ENCODE data around the gene LONP2. TPM values are rescaled to one million over a fixed set of nuclear protein-coding genes. Genes with fewer than 3 reads are reported as not detected.

LONP2 gene
- polyA plus RNA-seq, 4 donors = 18.1 to 48.3 (median 27.4) TPM

- FAIRE-seq (no peak), DNase-seq (no peak)
- Histone ChIP-seq H3K4me1 (ENCODE audit: control insufficient read depth in 3 of 3, insufficient read depth in 2 of 3, low read depth in 1 of 3, low read length in 2 of 3) (peaks cover 0 to 6% (median 0%) of the 10 kb centered on the region in 3 donors), H3K27me3 (ENCODE audit: control insufficient read depth in 3 of 3, insufficient read depth in 3 of 3, low read length in 3 of 3) (no peaks in the 10 kb centered on the region), H3K9me3 (ENCODE audit: control insufficient read depth in 2 of 2, insufficient read depth in 1 of 2, low read depth in 1 of 2, low read length in 1 of 2) (no peaks in the 10 kb centered on the region), H3K4me3 (ENCODE audit: low read depth in 1 of 3, low read length in 3 of 3) (no peak overlapping the region), H3K36me3 (ENCODE audit: control insufficient read depth in 3 of 3, insufficient read depth in 2 of 3, low read depth in 1 of 3, low read length in 3 of 3) (peaks cover 3 to 15% (median 12%) of the 10 kb centered on the region in 3 donors), H3K27ac (ENCODE audit: low read depth in 1 of 3, low read length in 2 of 3) (no peak overlapping the region)
- WGBS, 3 donors = 77 to 93% (median 91%) methylated on average over 5 of the region's 5 CpGs
These were observed 27.6 kb downstream of the LONP2 start for GRCh38 chr16:48271728-48272127.

GRCh38 chr16:48272837-48273421 is 28.8 kb downstream of the LONP2 start:
- Histone ChIP-seq H3K36me3 (ENCODE audit: control insufficient read depth in 3 of 3, insufficient read depth in 2 of 3, low read depth in 1 of 3, low read length in 3 of 3) (peaks cover 3 to 20% (median 8%) of the 10 kb centered on the region in 3 donors), H3K9me3 (ENCODE audit: control insufficient read depth in 2 of 2, insufficient read depth in 1 of 2, low read depth in 1 of 2, low read length in 1 of 2) (no peaks in the 10 kb centered on the region), H3K4me3 (ENCODE audit: low read depth in 1 of 3, low read length in 3 of 3) (no peak overlapping the region), H3K27ac (ENCODE audit: low read depth in 1 of 3, low read length in 2 of 3) (no peak overlapping the region), H3K27me3 (ENCODE audit: control insufficient read depth in 3 of 3, insufficient read depth in 3 of 3, low read length in 3 of 3) (no peaks in the 10 kb centered on the region), H3K4me1 (ENCODE audit: control insufficient read depth in 3 of 3, insufficient read depth in 2 of 3, low read depth in 1 of 3, low read length in 2 of 3) (peaks cover 0 to 11% (median 0%) of the 10 kb centered on the region in 3 donors)
- 85 to 91% (median 87%) methylated on average over 8 of the region's 8 CpGs for WGBS, 3 donors
- FAIRE-seq = no peak
- no peak for DNase-seq

- Histone ChIP-seq H3K4me1 (ENCODE audit: control insufficient read depth in 3 of 3, insufficient read depth in 2 of 3, low read depth in 1 of 3, low read length in 2 of 3) (peaks cover 0 to 11% (median 0%) of the 10 kb centered on the region in 3 donors), H3K4me3 (ENCODE audit: low read depth in 1 of 3, low read length in 3 of 3) (no peak overlapping the region), H3K9me3 (ENCODE audit: control insufficient read depth in 2 of 2, insufficient read depth in 1 of 2, low read depth in 1 of 2, low read length in 1 of 2) (no peaks in the 10 kb centered on the region), H3K27me3 (ENCODE audit: control insufficient read depth in 3 of 3, insufficient read depth in 3 of 3, low read length in 3 of 3) (no peaks in the 10 kb centered on the region), H3K27ac (ENCODE audit: low read depth in 1 of 3, low read length in 2 of 3) (no peak overlapping the region), H3K36me3 (ENCODE audit: control insufficient read depth in 3 of 3, insufficient read depth in 2 of 3, low read depth in 1 of 3, low read length in 3 of 3) (peaks cover 3 to 22% (median 8%) of the 10 kb centered on the region in 3 donors)
- DNase-seq = no peak
- FAIRE-seq = no peak
- WGBS, 3 donors = 94 to 98% (median 97%) methylated on average over 1 of the region's 1 CpG
These were observed 30.4 kb downstream of the LONP2 start for GRCh38 chr16:48274476-48274875.

- Histone ChIP-seq H3K27me3 (ENCODE audit: control insufficient read depth in 3 of 3, insufficient read depth in 3 of 3, low read length in 3 of 3) (no peaks in the 10 kb centered on the region), H3K9me3 (ENCODE audit: control insufficient read depth in 2 of 2, insufficient read depth in 1 of 2, low read depth in 1 of 2, low read length in 1 of 2) (no peaks in the 10 kb centered on the region), H3K4me3 (ENCODE audit: low read depth in 1 of 3, low read length in 3 of 3) (no peak overlapping the region), H3K36me3 (ENCODE audit: control insufficient read depth in 3 of 3, insufficient read depth in 2 of 3, low read depth in 1 of 3, low read length in 3 of 3) (peaks cover 0 to 18% (median 5%) of the 10 kb centered on the region in 3 donors), H3K4me1 (ENCODE audit: control insufficient read depth in 3 of 3, insufficient read depth in 2 of 3, low read depth in 1 of 3, low read length in 2 of 3) (peaks cover 0 to 11% (median 0%) of the 10 kb centered on the region in 3 donors), H3K27ac (ENCODE audit: low read depth in 1 of 3, low read length in 2 of 3) (peak overlapping the region in 1 of 3 donors; percentile 71)
- WGBS, 3 donors = 34 to 53% (median 48%) methylated on average over 4 of the region's 4 CpGs
- FAIRE-seq (no peak), DNase-seq (peak; percentile 59 to 82)
These were observed 32.0 kb downstream of the LONP2 start for GRCh38 chr16:48276102-48276501.

GRCh38 chr16:48277158-48277557 is 33.1 kb downstream of the LONP2 start:
- DNase-seq (peak; percentile 14 to 20), FAIRE-seq (no peak)
- 81 to 87% (median 86%) methylated on average over 5 of the region's 5 CpGs for WGBS, 3 donors
- H3K9me3 ChIP-seq (ENCODE audit: control insufficient read depth in 2 of 2, insufficient read depth in 1 of 2, low read depth in 1 of 2, low read length in 1 of 2) = no peaks in the 10 kb centered on the region
- no peak overlapping the region for H3K27ac ChIP-seq (ENCODE audit: low read depth in 1 of 3, low read length in 2 of 3)
- peaks cover 0 to 11% (median 0%) of the 10 kb centered on the region in 3 donors for H3K4me1 ChIP-seq (ENCODE audit: control insufficient read depth in 3 of 3, insufficient read depth in 2 of 3, low read depth in 1 of 3, low read length in 2 of 3)
- no peak overlapping the region for H3K4me3 ChIP-seq (ENCODE audit: low read depth in 1 of 3, low read length in 3 of 3)
- no peaks in the 10 kb centered on the region for H3K27me3 ChIP-seq (ENCODE audit: control insufficient read depth in 3 of 3, insufficient read depth in 3 of 3, low read length in 3 of 3)
- H3K36me3 ChIP-seq (ENCODE audit: control insufficient read depth in 3 of 3, insufficient read depth in 2 of 3, low read depth in 1 of 3, low read length in 3 of 3) = peaks cover 0 to 15% (median 2%) of the 10 kb centered on the region in 3 donors

- Histone ChIP-seq H3K36me3 (ENCODE audit: control insufficient read depth in 3 of 3, insufficient read depth in 2 of 3, low read depth in 1 of 3, low read length in 3 of 3) (peaks cover 0 to 12% (median 2%) of the 10 kb centered on the region in 3 donors), H3K4me1 (ENCODE audit: control insufficient read depth in 3 of 3, insufficient read depth in 2 of 3, low read depth in 1 of 3, low read length in 2 of 3) (peaks cover 0 to 11% (median 0%) of the 10 kb centered on the region in 3 donors), H3K27ac (ENCODE audit: low read depth in 1 of 3, low read length in 2 of 3) (no peak overlapping the region), H3K27me3 (ENCODE audit: control insufficient read depth in 3 of 3, insufficient read depth in 3 of 3, low read length in 3 of 3) (no peaks in the 10 kb centered on the region), H3K4me3 (ENCODE audit: low read depth in 1 of 3, low read length in 3 of 3) (no peak overlapping the region), H3K9me3 (ENCODE audit: control insufficient read depth in 2 of 2, insufficient read depth in 1 of 2, low read depth in 1 of 2, low read length in 1 of 2) (no peaks in the 10 kb centered on the region)
- FAIRE-seq (no peak), DNase-seq (no peak)
- 72 to 90% (median 85%) methylated on average over 2 of the region's 2 CpGs for WGBS, 3 donors
These were observed 35.1 kb downstream of the LONP2 start for GRCh38 chr16:48279199-48279598.

- Histone ChIP-seq H3K4me3 (ENCODE audit: low read depth in 1 of 3, low read length in 3 of 3) (no peak overlapping the region), H3K36me3 (ENCODE audit: control insufficient read depth in 3 of 3, insufficient read depth in 2 of 3, low read depth in 1 of 3, low read length in 3 of 3) (peaks cover 0 to 10% (median 0%) of the 10 kb centered on the region in 3 donors), H3K4me1 (ENCODE audit: control insufficient read depth in 3 of 3, insufficient read depth in 2 of 3, low read depth in 1 of 3, low read length in 2 of 3) (peaks cover 0 to 11% (median 0%) of the 10 kb centered on the region in 3 donors), H3K9me3 (ENCODE audit: control insufficient read depth in 2 of 2, insufficient read depth in 1 of 2, low read depth in 1 of 2, low read length in 1 of 2) (no peaks in the 10 kb centered on the region), H3K27me3 (ENCODE audit: control insufficient read depth in 3 of 3, insufficient read depth in 3 of 3, low read length in 3 of 3) (no peaks in the 10 kb centered on the region), H3K27ac (ENCODE audit: low read depth in 1 of 3, low read length in 2 of 3) (no peak overlapping the region)
- 77 to 90% (median 86%) methylated on average over 2 of the region's 2 CpGs for WGBS, 3 donors
- DNase-seq (no peak), FAIRE-seq (no peak)
These were observed 36.4 kb downstream of the LONP2 start for GRCh38 chr16:48280546-48280945.

GRCh38 chr16:48282636-48283263 is 38.6 kb downstream of the LONP2 start:
- H3K4me1 ChIP-seq (ENCODE audit: control insufficient read depth in 3 of 3, insufficient read depth in 2 of 3, low read depth in 1 of 3, low read length in 2 of 3) = no peaks in the 10 kb centered on the region
- 80 to 94% (median 80%) methylated on average over 2 of the region's 2 CpGs for WGBS, 3 donors
- no peaks in the 10 kb centered on the region for H3K27me3 ChIP-seq (ENCODE audit: control insufficient read depth in 3 of 3, insufficient read depth in 3 of 3, low read length in 3 of 3)
- H3K4me3 ChIP-seq (ENCODE audit: low read depth in 1 of 3, low read length in 3 of 3) = no peak overlapping the region
- H3K27ac ChIP-seq (ENCODE audit: low read depth in 1 of 3, low read length in 2 of 3) = peak overlapping the region in 1 of 3 donors; percentile 4
- DNase-seq (no peak), FAIRE-seq (no peak)
- H3K9me3 ChIP-seq (ENCODE audit: control insufficient read depth in 2 of 2, insufficient read depth in 1 of 2, low read depth in 1 of 2, low read length in 1 of 2) = peaks cover 1 to 13% of the 10 kb centered on the region in 2 donors
- H3K36me3 ChIP-seq (ENCODE audit: control insufficient read depth in 3 of 3, insufficient read depth in 2 of 3, low read depth in 1 of 3, low read length in 3 of 3) = peaks cover 2 to 6% (median 5%) of the 10 kb centered on the region in 3 donors
